SJCRH30 (cell line): ENCODE results near the gene TOLLIP. TPM values are rescaled to one million over a fixed set of nuclear protein-coding genes. Genes with fewer than 3 reads are reported as not detected.

ENCODE experiments used
- DNase-seq, 2 experiments: peaks; one replicate each; pipeline ENCODE4 v3.0.0-alpha.2; 2015 to 2020
- H3K27ac ChIP-seq: fragments of 250-450 bp; sonication (Bioruptor Pico); 2 replicates; pipeline ENCODE4 v1.5.1; 2020; ENCODE audit warnings: mild to moderate bottlenecking, moderate library complexity
- H3K27me3 ChIP-seq: fragments of 250-450 bp; sonication (Bioruptor Pico); 2 replicates; pipeline ENCODE4 v1.5.1; 2020; ENCODE audit warnings: mild to moderate bottlenecking, moderate library complexity
- H3K36me3 ChIP-seq: fragments of 250-450 bp; sonication (Bioruptor Pico); 2 replicates; pipeline ENCODE4 v1.5.1; 2020; ENCODE audit warnings: mild to moderate bottlenecking, moderate library complexity
- H3K4me1 ChIP-seq: fragments of 250-450 bp; sonication (Bioruptor Pico); 2 replicates; pipeline ENCODE4 v1.5.1; 2020; ENCODE audit warnings: mild to moderate bottlenecking, moderate library complexity
- H3K4me3 ChIP-seq: fragments of 250-450 bp; sonication (Bioruptor Pico); 2 replicates; pipeline ENCODE4 v1.5.1; 2020; ENCODE audit warnings: mild to moderate bottlenecking, moderate library complexity
- H3K9me3 ChIP-seq: fragments of 250-450 bp; sonication (Bioruptor Pico); replicated peaks from 2 replicates; pipeline ENCODE4 v1.5.1; 2020; ENCODE audit warnings: mild to moderate bottlenecking, moderate library complexity
- total RNA-seq: library from RNA; depleted of rRNA; stranded (reverse); fragments of >200 nt; shearing (Covaris generic); gene quantifications from 2 replicates; pipeline ENCODE4 v1.2.3, GENCODE V29; 2014

TOLLIP gene
- total RNA-seq, 1 experiment from 2014 or later = 20.5 TPM

DNA sequence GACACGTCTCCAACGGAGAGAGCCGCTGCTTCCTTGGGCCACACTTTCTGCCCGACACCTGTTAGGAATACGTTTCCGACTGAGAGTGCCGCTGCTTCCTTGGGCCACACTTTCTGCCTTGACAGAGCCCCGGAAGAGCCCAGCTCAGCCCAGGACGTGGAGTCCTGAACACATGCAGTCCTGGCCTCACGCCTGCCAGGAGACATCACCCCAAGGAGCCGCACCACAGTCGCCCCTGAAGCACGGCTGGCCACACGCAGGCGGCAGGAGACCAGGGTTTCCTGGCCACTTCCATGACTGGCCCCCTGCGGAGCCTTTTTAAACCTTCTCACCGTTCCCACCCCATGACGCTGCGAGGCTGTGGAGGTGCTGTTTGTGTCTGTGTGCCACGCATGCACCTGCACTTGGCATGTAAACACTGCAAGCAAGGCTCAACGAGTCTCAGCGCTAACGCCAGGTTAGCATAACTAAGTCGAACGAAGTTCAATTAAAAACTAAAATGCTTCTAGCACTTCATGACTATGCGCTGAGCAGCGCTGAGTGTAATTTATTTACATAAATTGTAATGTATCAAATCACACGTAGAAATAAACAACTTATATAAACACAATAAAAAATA lies 8.8 kb downstream of the TOLLIP start:
- Histone ChIP-seq H3K36me3 (peaks cover 2% of the 10 kb centered on the region; the same call in 1 of the 2 replicates), H3K9me3 (no peaks in the 10 kb centered on the region), H3K27me3 (no peaks in the 10 kb centered on the region), H3K4me1 (no peaks in the 10 kb centered on the region), H3K27ac (no peak overlapping the region), H3K4me3 (no peak overlapping the region)
- no peak for DNase-seq

DNA sequence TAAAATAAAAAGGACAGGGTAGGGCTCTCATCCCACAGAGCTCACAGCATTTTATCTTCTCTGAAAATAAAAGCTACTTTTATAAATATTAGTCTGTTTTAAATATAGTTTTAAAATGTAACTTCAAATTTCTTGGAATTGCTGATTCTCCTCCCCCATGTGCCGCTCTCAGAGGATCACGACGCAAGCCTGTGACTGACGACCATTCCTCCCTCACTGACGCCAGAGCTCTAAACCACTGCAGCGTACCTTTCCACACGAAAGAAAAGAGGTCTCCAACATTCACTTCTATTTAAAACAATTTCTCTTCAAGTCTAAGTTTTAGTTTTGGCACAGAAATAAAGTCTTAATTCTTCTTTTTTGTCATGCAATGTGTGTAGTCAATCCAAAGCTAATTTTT lies 9.3 kb downstream of the TOLLIP start:
- Histone ChIP-seq H3K4me3 (no peak overlapping the region), H3K4me1 (no peaks in the 10 kb centered on the region), H3K36me3 (peaks cover 2% of the 10 kb centered on the region; the same call in 1 of the 2 replicates), H3K9me3 (no peaks in the 10 kb centered on the region), H3K27ac (no peak overlapping the region), H3K27me3 (no peaks in the 10 kb centered on the region)
- DNase-seq = no peak

DNA sequence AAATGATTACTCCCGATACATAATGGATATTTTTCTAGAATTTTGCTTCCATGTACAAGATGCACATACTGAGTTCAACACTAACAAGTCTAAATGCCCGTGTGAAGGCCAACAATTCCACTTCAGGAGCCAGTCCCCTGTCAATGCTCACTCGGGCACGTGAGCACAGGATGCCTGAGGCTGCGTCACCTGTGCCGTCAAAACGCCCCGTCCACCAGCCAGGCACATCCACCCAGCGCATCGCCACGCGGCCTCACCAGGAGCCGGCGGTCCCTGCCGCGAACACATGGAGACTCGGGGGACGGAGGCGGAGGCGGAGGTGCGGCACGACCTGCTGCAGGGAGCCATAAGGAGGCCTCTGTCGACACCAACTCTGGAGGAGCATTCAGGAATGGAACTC lies 9.8 kb downstream of the TOLLIP start:
- no peaks in the 10 kb centered on the region for H3K9me3 ChIP-seq
- H3K4me1 ChIP-seq = no peaks in the 10 kb centered on the region
- H3K27me3 ChIP-seq = no peaks in the 10 kb centered on the region
- H3K4me3 ChIP-seq = no peak overlapping the region
- DNase-seq = no peak
- H3K36me3 ChIP-seq = peaks cover 2% of the 10 kb centered on the region; the same call in 1 of the 2 replicates
- no peak overlapping the region for H3K27ac ChIP-seq

DNA sequence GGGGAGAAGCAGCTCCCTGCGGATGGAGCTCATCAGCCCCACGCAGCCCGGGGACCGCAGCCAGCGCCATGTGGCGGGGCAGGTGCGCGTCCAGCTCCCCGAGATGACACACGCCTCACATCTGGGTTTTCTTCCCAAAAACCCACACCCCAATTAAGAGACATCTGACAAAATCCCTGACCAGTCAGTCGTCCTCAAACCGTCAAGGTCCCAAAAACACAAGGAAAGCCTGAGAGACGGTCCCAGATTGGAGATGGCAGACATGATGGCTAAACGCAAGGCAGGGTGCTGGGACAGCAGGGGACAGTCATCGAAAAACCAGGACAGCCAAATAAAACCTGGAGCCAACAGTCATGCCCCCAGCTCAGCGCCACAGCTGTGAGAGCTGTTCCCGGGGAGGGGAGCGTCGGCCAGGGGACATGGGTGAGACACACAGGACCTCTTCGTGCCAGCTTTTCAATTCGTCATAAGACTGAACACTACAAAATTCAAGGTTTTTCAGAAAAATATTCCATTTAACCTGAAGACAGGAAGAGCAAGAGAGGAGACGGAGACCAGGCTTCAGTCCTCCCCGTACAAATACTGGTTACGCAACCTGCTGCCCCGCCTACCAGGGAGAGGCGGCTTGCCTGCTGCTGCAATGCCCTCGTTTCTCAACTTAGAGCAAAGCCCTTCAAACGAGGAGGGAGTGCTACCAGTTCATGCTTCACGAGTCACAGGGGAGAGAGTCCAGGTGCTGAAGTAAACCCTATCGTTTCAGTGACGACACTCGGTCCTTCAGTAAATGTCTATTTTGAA lies 10.5 kb downstream of the TOLLIP start:
- no peak for DNase-seq

DNA sequence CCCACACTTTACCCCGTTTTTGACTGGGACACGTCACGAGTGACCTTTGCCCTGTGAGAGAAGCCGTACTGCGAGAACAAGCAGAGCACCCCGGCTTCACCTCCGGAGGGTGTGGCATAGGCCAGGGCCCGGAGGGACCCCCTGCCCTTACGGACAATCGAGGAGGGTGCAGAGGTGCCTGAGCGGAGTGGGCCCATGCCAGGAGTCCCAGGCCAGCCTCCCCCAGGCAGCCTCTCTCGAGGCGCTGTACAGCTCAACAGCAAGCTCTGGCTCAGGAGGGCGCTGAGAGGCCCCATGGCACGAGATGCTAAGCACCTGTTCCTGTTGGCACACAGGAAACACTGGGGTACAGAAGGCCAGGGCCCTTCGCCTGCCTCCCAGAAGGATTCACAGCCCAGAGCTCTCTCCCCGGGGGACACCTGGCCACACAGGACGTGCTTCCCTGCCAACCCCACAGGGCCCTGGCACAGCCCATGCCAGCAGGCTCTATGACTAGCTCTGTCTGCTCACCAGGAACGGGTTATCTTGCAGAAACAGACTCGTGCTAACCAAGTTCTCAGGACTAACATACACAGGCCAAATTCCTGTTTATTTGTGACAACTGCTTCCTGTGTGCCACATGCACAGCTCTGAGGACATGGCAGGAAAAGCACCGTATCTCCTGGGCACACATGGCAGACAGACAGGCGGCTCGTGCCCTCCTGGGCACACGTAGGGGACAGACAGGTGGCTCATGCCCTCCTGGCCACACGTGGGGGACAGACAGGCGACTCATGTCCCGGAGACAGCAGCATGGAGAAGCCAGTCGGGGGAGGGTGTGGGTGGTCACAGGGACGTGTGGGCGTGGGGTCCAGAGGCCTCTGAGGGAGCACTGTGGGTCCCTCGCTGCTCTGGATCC lies 11.6 kb downstream of the TOLLIP start:
- no peaks in the 10 kb centered on the region for H3K27me3 ChIP-seq
- no peak for DNase-seq
- no peak overlapping the region for H3K4me3 ChIP-seq
- H3K36me3 ChIP-seq = peaks cover 2% of the 10 kb centered on the region; the same call in 1 of the 2 replicates
- H3K27ac ChIP-seq = no peak overlapping the region
- no peaks in the 10 kb centered on the region for H3K9me3 ChIP-seq
- H3K4me1 ChIP-seq = no peaks in the 10 kb centered on the region

More for the DNA sequence above, 10.5 kb downstream of the TOLLIP start:
- no peak overlapping the region for H3K4me3 ChIP-seq
- H3K27me3 ChIP-seq = no peaks in the 10 kb centered on the region
- no peaks in the 10 kb centered on the region for H3K9me3 ChIP-seq
- H3K4me1 ChIP-seq = no peaks in the 10 kb centered on the region
- H3K27ac ChIP-seq = no peak overlapping the region
- H3K36me3 ChIP-seq = peaks cover 2% of the 10 kb centered on the region; the same call in 1 of the 2 replicates

DNA sequence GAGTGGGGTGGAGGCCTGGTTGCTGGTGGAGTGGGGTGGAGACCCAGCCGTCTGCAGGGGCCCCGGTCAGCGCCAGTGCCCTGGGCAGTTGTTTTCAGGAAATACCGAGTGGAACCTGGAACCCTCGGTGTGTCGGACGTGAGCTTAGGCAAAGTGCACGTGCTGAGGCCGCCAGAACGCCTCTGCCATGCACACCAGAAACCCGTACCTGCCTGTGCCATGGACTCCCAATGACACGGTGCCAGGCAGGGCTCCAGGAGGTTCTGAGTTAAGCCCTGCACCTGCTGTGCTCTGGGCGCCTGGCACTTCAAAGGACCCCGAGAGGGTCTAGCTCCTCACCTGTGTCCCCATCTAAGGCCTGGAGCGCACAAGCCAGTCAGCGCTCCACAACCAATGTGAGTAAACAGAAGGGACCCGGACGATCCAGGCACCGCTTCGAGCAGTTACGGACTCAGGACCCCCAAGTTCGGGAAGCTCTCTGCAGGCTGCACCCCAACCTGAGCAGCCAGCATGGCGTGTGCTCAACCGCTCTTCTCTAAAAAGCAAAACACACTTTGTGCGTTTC lies 12.3 kb downstream of the TOLLIP start:
- DNase-seq = no peak
- peaks cover 2% of the 10 kb centered on the region; the same call in 1 of the 2 replicates for H3K36me3 ChIP-seq
- H3K4me1 ChIP-seq = no peaks in the 10 kb centered on the region
- no peaks in the 10 kb centered on the region for H3K9me3 ChIP-seq
- H3K4me3 ChIP-seq = no peak overlapping the region
- H3K27ac ChIP-seq = no peak overlapping the region
- H3K27me3 ChIP-seq = no peaks in the 10 kb centered on the region

DNA sequence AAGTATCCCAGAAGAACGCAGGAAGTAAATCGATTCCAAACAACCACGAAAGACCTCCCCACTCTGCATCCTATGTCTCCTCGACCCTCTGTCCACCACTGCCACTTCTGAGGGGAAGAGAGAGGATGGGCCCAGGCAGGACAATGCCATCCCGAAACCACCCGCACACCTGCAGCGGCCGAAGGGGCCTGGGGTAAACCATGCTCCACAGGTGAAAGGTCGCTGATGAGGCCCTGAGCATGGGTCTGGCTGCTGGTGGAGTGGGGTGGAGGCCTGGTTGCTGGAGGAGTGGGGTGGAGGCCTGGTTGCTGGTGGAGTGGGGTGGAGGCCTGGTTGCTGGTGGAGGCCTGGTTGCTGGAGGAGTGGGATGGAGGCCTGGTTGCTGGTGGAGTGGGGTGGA lies 13.1 kb downstream of the TOLLIP start:
- H3K4me3 ChIP-seq = no peak overlapping the region
- H3K9me3 ChIP-seq = no peaks in the 10 kb centered on the region
- peaks cover 2% of the 10 kb centered on the region; the same call in 1 of the 2 replicates for H3K36me3 ChIP-seq
- H3K27me3 ChIP-seq = no peaks in the 10 kb centered on the region
- no peaks in the 10 kb centered on the region for H3K4me1 ChIP-seq
- DNase-seq = no peak
- no peak overlapping the region for H3K27ac ChIP-seq

DNA sequence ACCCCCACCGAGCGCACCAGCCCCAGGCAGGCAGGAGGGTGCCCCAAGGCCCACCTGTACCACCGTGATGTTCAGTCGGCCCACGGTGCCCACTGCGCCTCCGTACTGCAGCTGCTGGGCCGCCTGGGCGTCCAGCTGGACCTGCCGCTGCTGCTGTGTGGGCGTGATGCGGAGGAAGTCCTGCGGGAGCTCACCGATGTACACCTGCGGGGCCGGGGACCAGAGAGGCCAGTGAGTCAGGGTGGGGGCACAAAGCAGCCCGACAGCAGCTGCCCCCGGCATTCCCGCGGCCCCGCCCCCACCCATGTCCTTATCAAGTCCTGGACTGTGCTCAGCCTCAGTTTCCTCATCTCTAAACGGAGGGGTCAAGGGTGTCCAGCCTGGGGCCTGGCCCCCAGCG lies 13.8 kb downstream of the TOLLIP start:
- Histone ChIP-seq H3K9me3 (no peaks in the 10 kb centered on the region), H3K27ac (no peak overlapping the region), H3K36me3 (peaks cover 4% of the 10 kb centered on the region; the same call in 1 of the 2 replicates), H3K4me3 (no peak overlapping the region), H3K27me3 (no peaks in the 10 kb centered on the region), H3K4me1 (no peaks in the 10 kb centered on the region)
- no peak for DNase-seq

DNA sequence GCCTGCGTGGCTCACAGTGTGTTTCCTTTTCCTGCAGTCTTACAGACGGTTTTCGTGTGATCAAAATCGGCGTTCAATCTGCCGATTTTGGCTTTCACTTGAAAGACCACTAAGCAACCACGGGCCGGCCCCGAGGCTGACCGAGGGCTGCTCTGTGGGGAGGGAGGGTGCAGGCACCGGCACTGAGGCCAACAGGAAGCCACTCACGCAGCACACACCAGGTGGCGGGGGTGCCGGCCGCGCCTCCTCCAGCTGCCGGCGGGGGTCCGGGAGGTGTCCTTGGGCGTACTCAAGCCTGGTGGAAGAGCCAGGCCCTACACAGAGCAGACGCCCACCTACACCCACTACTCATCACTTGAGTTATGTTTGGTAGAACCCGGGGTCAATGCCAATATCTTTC lies 14.3 kb downstream of the TOLLIP start:
- Histone ChIP-seq H3K36me3 (peaks cover 6% of the 10 kb centered on the region; the same call in 1 of the 2 replicates), H3K4me3 (no peak overlapping the region), H3K4me1 (no peaks in the 10 kb centered on the region), H3K9me3 (no peaks in the 10 kb centered on the region), H3K27me3 (no peaks in the 10 kb centered on the region), H3K27ac (no peak overlapping the region)
- DNase-seq = no peak

DNA sequence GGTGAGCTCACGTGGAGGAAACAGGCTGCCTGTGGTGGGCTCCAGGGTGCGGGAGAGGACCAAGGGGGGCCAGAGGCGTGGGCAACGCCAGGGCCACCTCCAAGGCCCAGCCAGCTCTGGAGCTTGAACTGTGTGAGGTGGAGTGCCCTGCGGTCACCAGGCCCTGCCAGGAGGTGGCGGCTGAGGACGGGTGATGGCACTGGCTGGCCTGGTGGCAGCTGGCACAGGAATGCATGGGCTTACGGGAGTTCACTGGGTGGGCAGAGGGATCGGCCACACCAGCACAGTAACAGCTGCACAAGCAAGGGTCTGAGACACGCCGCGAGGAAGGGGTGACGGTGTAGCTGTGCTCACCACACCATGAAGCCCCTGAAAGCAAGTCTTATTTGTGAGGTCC lies 15.8 kb downstream of the TOLLIP start:
- H3K36me3 ChIP-seq = peaks cover 12% of the 10 kb centered on the region; the same call in 1 of the 2 replicates
- no peak for DNase-seq

DNA sequence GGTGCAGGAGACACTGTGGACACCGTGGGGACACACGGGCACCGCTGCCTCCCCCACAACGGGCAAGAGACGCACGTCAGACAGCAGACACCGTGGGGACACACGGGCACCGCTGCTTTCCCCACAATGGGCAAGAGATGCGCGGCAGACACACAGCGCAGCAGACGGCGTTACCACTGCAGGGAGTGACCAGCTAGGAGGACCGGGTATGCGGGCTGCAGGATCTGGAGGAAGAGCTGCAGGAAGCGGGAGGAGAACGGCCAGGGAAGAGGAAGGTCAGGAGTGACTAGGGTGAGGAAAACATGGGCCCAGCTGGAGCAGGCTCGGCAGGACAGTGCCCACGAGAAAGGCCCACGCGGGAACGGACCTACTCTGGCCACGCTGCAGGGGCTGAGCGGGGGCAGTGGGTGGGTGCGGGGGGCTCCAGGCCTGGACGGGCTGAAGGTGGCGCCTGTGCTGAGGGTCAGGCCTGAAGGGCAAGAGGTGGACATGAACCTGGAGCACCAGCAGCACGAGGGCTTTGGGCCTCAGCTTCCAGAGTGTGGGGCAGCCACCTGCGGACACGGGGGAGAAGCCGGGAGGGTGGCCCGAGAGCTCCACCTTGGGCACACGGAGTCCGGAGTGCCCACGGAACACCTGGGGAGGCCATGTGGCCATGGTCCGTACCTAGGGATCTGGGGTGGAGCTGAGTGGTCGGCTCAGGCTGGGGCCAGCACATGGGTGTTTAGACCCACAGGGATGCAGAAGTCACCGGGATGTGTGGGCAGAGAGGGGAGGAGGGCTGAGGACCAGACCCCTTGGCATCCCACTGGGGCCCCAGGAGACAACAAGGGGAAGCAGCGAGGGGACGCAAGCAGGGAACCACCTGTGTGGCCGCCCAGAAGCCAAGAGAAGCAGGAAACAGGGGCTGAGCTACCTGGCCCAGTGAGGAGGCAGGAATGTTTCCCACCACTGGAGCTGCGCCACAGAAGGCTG lies 16.5 kb downstream of the TOLLIP start:
- Histone ChIP-seq H3K4me1 (no peaks in the 10 kb centered on the region), H3K27ac (no peak overlapping the region), H3K4me3 (no peak overlapping the region), H3K36me3 (peaks cover 18% of the 10 kb centered on the region; the same call in 1 of the 2 replicates), H3K27me3 (no peaks in the 10 kb centered on the region), H3K9me3 (no peaks in the 10 kb centered on the region)
- DNase-seq = no peak

More for the DNA sequence above, 15.8 kb downstream of the TOLLIP start:
- Histone ChIP-seq H3K27ac (no peak overlapping the region), H3K27me3 (no peaks in the 10 kb centered on the region), H3K9me3 (no peaks in the 10 kb centered on the region), H3K4me1 (no peaks in the 10 kb centered on the region), H3K4me3 (no peak overlapping the region)

DNA sequence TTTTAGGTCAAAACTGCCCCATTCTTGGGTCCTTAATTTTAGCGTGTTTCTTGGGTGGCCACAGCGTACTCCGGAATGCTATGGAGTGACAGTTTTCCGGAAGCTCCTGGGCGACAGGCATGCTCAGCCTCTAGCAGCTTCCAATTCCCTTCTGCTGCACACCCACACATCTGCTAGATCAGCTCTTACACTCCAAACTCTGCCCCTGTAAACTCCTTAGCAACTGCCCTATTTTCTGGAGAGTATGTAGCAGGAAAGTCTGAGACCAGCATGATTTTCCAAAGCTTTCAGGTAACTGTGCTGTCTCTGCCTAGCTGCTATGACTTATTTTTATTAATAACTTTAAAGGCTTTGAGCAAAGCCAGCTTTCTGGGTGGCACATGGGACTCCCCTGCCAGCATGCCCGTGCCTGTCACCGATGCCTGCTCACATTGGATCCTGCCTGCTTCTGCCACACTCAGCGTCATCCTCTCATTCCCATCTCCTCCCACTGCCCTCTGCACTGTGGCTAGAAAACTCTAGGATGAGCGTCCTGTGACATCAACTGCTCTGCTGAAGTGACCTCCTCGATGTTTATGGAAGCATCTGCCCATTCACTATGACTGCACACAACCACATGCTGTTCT lies 17.3 kb downstream of the TOLLIP start:
- no peak for DNase-seq
- no peaks in the 10 kb centered on the region for H3K27me3 ChIP-seq
- no peaks in the 10 kb centered on the region for H3K9me3 ChIP-seq
- H3K4me3 ChIP-seq = no peak overlapping the region
- H3K36me3 ChIP-seq = peaks cover 18% of the 10 kb centered on the region; the same call in 1 of the 2 replicates
- no peaks in the 10 kb centered on the region for H3K4me1 ChIP-seq
- no peak overlapping the region for H3K27ac ChIP-seq
